NCI-H1092 treated with DMSO at 0.1 percent for 48 hours (cell line): ENCODE data around the gene CBX4.

Experiments used
- DNase-seq: peaks from one replicate; lab custom pipeline; 2025; lab: John Stamatoyannopoulos, UW

Gene CBX4

DNA sequence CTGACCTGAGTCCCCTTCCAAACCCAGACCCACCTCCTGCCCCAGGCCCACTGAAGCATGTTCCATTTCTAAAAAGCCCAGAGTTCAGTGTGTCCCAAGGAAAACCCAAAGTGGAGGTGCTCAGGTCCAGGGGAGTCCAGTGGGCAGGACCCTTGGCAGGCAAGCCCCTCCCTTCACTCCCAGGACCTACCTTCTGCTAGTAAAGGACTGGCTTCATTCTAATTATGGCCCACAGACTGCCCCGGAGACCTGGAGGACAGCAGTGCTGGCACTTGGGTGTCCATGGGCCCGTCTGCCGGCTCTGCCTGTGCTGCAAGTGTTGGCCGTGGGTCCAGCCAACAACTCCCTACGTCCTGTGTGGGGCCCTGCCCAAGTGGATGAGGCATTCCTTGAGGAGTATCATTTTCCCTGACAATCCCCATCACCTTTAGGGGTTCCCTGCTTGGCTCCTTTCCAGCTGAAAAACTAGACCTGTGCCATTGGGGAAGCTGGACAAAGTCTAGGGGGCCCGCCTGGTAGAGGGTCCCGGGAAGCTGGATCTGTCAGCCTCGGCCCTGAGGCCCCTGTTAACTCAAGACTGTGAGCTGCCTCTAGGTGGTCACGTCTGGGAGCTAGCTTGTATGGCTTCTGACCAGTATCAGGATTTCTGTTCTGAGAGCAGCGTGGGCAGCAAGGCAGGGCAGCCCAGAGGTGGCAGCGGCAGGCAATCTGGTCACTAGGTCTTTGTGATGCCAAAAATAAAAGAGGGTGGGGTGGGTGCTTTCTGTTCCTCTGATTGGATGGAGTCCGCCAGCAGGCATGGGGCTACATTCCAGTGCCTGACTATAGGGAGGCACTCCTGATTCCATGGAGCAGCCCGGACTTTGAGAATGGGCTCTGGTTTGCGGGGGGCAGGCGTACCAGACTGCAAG is 53.1 kb downstream of the CBX4 start:
- DNase-seq, result no peak

DNA sequence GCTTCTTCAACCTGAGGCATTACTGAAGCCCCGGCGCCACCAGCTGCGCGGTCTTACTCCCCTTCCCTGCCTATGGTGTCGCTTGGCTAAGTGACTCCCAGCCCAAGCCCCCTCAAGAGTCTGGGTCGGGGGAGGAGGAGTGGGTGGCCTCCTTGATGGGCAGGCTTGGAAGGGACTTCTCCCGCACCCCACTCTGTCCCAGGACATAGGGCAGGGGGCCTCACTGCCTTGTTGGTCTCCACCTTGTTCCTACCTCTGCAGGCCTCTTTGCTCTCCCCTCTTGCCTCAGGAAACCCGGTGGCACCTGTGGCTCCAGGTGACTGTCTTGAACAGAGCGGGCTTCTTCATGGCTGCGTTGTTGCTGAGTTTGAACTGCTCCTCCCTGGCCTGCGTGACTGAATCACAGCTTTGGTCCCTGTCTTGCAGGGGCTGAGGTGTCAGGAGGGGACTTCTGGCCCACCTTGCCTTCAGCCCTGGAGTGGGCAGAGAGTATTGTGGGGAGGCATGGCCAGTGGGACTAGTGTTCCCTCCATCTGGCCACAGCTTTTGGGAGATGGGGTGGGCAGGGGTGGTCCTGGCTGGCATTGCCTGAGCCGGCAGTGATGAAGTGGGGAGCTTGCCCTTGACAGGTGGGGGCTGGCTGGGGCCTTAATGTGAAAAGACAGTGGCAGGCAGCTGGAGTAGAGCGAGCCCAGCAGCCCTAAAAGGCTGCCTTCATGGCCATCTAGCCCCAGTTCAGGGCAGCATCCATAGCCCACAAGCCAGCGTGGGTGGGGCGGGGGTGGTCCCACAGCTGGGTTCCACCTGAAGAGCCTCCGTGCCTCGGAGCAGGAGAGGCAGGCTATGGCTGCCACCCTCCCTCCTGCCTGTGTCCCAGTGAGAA is 54.0 kb downstream of the CBX4 start:
- no peak for DNase-seq

DNA sequence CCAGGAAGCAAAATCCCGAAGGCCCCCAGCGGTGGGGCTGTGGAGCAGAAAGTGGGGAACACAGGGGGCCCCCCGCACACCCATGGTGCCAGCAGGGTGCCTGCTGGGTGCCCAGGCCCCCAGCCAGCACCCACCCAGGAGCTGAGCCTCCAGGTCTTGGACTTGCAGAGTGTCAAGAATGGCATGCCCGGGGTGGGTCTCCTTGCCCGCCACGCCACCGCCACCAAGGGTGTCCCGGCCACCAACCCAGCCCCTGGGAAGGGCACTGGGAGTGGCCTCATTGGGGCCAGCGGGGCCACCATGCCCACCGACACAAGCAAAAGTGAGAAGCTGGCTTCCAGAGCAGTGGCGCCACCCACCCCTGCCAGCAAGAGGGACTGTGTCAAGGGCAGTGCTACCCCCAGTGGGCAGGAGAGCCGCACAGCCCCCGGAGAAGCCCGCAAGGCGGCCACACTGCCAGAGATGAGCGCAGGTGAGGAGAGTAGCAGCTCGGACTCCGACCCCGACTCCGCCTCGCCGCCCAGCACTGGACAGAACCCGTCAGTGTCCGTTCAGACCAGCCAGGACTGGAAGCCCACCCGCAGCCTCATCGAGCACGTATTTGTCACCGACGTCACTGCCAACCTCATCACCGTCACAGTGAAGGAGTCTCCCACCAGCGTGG is 54.8 kb downstream of the CBX4 start:
- DNase-seq, result no peak

DNA sequence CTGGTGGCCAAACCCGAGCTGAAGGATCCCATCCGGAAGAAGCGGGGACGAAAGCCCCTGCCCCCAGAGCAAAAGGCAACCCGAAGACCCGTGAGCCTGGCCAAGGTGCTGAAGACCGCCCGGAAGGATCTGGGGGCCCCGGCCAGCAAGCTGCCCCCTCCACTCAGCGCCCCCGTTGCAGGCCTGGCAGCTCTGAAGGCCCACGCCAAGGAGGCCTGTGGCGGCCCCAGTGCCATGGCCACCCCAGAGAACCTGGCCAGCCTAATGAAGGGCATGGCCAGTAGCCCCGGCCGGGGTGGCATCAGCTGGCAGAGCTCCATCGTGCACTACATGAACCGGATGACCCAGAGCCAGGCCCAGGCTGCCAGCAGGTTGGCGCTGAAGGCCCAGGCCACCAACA is 55.3 kb downstream of the CBX4 start:
- DNase-seq, result no peak
